RPMI7951 (cell line): ENCODE results near the gene RWDD1. TPM values are rescaled to one million over a fixed set of nuclear protein-coding genes. Genes with fewer than 3 reads are reported as not detected.

ENCODE experiments used
- DNase-seq: peaks from one replicate; pipeline ENCODE4 v3.0.0-alpha.2; 2012; ENCODE audit warnings: low read depth
- total RNA-seq: library from RNA; depleted of rRNA; stranded (reverse); fragments of >200 nt; shearing (Covaris generic); gene quantifications from 2 replicates; pipeline ENCODE4 v1.2.3, GENCODE V29; 2014; rRNA removed

The RWDD1 gene, protein sequence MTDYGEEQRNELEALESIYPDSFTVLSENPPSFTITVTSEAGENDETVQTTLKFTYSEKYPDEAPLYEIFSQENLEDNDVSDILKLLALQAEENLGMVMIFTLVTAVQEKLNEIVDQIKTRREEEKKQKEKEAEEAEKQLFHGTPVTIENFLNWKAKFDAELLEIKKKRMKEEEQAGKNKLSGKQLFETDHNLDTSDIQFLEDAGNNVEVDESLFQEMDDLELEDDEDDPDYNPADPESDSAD
- total RNA-seq: 41.9 and 54.5 TPM in 2 replicates

DNA sequence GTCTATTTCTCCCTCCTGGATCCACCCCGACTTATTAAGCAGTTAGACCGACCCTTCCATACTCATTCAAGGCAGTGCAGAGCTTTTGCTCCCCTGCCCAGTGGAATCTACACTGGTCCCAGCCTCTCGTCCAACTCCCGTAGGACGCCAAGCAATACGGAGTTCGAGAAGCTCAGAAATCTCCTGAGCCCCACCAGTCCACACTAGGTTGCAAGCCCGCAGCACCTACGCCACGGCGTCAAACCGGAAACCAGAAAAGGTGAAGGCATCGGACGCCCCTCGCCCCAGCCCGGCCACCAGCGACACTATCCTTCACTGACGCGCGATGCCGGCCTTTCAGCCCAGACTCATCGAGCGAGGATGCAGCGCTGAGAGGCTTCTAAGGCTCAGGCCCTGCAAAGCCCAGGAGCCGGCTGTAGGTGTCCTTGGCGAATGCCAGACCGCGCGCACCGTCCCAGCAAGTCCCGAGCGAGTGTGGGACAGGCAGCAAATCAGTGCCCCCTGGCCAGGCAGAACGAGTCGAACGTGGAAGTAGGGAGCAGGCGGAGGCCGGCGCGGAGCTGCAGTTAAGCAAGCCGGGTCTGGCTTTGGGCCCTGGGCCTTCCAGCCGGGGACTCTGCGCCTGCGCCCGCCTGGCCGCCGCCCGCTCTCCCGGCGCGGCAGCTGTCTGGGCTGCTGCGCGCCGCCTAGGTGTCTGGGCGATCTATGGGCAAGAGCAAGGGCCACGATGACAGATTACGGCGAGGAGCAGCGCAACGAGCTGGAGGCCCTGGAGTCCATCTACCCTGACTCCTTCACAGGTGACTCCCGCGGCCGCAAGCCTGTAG lies at the start of gene RWDD1:
RWDD1 (plus strand) TSS at position 649 of the 827 bp plus-strand sequence; CDS start at position 728, 79 bp downstream.
- peak; percentile 99 for DNase-seq

DNA sequence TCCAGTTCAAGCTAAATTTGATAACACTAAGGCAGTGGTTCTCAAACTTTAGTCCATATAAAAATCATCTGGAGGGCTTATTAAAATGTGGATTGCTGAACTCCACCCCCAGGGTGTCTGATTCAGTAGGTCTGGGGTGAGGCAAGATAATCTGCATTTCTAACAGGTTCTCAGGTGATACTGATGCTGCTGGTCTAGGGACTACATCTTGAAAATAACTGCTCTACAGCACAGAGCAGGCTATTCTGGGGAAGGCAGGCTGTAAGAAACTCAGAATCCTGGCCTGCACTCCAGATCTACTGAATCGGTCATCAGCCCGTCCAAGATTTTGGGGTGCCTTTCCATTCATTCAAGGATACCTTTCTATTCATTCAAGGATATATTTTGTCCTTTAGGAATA lies 48.4 kb upstream of the RWDD1 start:
- DNase-seq: no peak

DNA sequence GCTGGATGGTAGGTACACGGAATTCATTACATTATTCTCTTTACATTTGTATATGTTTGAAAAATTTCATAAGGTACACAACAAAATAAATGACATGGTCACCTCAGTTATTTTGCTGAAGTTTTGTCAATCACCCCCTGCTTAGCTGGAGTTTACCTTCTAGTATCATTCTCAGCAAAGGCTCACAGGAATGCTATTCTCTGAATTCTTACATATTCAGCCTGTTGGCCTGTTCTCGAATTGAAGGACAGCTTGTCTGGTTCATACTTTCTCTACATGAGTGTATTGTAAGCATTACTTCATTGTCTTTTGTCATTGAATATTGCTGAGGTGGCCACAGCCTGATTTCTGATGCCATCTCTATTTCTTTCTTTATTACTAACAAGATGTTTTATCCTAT lies 47.1 kb upstream of the RWDD1 start:
- no peak for DNase-seq

DNA sequence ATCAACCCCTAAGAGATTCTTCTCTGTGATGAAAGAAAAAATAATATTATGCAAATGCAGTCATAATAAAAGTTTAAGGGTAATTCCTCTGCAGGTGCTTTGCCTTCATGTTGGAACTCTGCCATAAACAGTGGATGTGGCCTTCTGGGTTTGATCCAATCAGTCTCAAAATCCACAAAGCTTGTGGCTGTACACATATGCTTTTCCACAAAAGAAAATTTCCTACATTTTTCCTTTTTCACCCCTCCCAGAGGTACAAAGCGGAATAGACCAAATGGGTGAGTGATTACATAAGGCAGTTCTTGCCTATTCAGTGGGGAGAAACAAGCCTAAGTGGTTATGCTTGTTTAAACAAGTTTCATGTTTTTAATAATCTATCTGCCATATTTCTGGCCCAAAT lies 43.2 kb upstream of the RWDD1 start:
- DNase-seq: no peak

DNA sequence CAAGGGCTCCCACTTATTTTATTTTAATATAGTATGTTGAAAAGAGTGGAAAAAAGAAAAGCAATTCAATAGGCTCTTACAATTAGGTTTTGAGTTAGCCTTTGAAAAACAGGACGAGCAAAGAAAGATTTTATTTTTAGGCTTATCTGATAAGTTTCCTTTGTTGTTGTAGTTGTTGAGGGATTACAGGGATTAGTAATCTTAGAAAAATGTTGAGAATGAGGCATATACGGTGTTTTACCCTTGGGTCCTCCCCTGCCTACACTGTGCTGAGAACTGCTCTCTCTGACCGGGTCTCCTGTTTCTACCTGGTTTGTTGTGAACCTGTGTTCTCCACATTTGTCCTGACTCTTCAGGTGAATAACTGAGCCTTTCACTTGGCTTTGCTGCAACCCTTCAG lies 42.5 kb upstream of the RWDD1 start:
- DNase-seq: peak; percentile 40

DNA sequence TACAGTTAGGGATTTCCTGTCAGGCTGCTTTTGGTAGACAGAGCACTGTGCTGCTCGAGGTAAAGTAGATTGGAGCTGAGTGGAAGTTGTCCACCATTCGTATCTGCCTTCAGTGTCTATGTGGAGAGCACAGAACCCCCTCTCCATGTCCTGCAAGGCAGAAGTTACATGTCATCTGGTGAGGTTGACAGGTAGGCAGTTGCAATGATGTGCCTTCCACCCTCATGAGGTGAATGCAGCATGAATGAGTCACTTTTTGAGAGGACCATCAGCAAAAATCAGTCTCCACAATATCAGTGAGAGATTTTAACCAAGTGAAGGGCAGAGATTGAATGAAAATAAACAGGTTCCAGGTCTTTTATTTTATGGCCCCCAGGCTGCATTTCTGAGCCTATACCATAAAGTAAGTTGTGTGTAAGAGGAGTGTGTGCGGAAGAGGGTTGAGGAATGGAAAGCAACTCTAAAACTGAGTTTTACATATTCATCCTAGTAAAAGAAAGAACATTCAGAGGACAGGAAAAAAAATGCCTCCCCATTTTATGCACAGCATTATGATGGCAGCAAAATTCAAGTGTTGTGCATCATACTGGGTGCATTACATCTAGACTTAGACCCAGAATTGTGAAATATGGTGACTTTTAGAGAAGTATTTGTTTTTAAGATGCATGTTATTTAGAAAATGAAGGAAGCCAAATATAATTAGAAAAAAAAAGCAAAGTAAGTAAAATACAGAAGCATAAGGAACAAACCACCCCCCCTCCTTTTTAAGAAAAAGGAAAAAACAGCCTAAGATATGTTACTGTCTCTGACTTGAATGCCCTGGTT lies 41.6 kb upstream of the RWDD1 start:
- no peak for DNase-seq

DNA sequence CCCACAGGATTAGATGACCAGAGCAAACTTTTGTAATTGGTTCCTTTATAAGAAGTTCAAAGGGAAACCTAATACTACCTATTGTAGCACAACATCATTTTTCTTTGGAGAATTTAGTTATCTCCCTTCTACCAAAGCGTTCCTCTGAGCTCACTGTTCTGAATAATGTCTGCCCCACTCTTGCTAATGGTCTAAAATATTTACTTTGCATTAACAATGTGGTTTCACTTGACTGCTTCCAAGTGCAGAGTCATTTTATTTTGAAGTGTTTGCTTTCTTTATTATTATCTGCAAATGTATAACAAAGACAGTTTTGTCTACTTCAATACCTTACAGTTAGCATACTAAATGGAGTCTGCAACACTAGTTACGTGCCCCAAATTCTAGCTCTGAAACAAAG lies 40.9 kb upstream of the RWDD1 start:
- DNase-seq: no peak

DNA sequence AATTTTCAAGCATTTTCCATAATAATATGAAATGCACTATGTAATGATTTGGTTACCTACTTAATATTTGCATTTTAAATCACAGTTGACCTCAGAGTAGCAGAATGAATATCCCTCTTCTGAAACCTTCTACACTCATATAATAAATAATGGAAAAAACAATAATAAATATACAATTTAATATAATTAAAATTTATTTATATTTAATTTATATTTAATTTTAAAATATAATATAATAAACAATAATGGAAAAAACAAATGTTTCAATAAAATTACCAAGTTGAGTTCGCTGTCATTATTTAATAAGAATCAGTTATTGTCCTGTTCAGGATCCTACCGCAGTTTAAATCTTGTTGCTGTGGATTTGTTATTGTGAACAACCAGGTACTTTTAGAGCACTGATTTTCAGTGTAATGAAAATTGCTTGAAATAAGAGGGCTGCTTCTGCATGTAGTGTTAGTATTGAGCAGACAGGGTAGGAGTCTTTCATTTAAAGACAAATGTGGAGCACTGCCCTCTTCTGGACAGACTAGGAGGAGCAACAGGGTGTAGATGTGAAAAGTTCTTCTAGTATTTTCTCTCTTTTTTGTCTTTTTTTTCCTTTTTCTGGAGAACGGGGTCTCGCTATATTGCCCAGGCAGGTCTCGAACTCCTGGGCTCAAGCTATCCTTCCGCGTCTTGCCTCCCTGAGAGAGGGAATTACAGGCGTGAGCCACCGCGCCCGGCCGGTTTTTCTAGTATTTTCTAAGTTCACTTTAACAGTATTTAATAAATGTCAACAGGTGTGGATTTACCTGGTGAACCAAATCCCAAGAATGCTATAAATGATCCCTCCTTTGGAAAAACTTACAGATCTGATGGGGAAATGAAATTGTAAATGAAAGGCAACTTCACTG lies 39.4 kb upstream of the RWDD1 start:
- DNase-seq: peak; percentile 68

DNA sequence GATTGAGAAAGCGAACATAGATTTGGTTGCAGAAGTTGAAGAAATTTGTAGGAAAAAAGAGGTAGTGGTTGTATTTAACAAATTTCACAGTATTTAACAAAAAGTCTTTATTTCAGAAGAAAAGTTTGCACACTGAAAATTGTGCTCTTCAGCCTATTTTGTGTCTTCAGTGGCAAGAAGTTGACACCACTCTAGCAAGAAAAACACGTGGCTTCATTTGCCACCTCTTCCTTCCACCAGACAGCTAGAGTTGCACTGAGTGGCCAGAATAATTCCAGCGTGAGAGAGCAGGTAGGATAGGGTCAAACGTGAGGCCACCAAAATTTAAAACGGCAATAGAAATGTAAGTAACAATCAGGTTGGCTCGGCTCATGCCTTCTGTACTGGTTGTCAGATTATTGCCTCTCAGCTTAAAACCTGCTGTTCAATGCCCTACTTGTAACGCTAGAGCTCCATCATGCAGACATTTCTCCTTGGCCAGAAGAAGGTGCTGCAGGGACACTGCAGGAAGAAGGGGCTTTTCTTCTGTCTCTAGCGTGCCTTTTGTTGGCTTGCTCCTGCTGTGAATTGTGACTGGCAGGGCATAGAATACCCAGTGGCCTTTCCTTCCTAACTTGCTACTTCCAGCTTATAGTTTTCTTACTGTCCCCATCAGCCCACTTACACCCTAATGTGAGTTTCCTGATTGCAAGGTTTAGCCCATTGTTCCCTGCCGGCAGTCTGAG lies 37.9 kb upstream of the RWDD1 start:
- DNase-seq: no peak

DNA sequence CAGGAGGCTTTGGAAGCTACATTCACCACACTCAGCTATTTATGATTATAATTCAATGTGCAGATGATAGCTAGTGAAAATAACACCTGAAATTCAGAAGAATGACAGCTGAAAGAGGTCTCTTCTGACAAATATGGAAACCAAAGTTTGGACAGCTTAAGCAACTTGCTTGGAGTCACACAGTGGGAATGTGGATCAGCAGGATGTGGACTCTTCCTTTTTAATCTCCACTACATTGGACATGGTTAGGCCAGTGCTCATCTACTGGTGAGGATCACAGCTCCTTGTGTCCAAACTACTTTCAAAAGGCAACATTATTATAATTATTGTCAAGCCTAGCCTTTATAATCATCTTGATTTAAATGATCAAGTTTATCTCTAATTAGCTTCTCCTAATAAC lies 36.2 kb upstream of the RWDD1 start:
- DNase-seq: no peak

DNA sequence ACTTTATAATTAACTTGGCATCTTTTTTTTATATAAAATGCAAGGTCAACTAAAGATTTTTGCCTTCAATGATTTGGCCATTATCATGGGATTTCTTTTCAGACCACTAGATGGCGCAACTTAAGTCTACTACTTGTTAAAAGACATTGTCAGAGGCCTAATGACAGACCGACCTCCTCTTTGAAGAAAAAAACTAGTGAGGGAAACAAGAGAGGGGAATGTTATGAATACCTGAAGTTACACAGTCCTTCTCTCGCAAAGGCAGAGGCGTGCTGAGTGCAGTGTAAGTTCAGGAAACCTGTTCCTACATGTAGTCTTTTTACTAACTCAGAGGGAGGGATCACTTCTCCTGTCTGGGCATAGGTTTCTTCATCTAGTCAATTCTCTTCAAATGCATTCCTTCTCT lies 35.1 kb upstream of the RWDD1 start:
- DNase-seq: peak; percentile 67

DNA sequence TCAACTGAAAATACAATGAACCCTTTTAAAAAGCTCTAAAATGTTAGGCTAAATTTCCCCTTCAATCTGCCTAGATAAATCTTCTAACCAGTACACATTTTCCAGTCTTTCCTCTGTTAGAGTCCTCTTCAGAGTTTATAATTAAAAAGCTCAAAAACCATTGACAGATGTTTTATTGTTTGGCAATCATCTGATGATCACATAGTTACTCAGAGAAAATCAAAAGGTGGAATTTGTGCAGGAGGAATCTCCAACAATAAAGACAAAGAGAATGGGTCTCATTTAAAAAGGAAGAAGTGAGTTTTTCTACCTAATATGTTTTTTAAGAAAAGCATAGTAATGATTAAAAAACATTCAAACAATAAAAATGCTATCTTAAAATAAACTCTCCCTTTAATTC lies 28.9 kb upstream of the RWDD1 start:
- no peak for DNase-seq

DNA sequence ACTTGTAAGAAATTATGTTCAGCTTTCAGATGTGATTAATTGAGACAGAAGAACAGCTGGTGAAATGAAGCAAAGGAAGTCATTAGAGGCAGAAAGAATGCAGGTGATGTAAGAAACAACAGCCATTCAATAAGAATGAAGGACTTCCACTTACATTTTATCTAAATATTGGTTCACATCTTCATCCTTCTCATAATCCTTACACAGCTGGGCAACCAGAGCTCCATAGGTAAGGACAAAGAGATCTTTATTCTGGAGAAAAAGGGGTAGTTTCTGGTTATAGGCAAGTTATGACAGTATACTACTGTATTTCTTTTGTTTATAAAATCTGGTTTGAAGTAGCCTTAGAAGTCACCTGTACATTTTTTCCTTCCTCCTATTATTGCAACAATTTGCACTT lies 28.2 kb upstream of the RWDD1 start:
- no peak for DNase-seq

DNA sequence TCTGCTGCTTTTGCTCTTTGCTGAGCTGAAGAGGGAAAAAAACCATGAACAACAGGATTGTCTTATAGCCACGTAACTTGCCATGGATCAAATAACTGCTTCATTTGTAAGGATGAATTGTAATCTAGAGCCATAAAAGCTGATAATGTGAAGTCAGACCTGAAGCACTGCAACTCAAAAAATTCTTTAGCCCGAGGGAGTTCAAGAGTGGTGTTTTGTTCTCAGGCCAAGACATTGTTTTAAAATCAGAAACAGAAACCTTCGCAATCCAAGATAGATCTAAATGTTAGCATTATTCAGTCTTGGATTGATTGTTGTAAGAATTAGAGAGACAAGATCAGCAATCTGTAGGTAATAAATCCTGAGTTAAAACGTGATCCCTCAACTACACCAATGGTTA lies 25.7 kb upstream of the RWDD1 start, which contains the start of gene TRAPPC3L:
TRAPPC3L (minus strand) TSS at position 34 of the 400 bp plus-strand sequence. CDS start 170 bp downstream, outside the sequence.
- DNase-seq: no peak

DNA sequence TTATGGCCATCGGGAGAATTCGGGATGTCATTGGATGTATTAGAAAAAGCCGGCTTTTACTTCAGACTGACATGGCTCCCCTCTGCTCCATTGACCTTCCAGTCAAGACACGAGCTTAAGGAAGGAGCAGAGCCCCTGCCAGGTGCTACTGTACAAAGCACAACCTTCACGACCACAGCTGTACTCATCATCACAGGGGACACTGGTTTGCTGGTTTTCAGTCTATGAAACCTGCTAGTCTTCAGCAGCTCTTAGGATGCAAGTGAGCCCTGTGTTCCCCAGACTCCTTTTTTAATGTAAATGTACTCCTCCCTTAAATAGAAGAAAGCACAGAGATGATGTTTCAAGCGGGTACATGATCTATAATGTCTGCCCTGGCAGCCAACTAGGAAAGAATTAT lies 23.9 kb upstream of the RWDD1 start:
- DNase-seq: no peak

DNA sequence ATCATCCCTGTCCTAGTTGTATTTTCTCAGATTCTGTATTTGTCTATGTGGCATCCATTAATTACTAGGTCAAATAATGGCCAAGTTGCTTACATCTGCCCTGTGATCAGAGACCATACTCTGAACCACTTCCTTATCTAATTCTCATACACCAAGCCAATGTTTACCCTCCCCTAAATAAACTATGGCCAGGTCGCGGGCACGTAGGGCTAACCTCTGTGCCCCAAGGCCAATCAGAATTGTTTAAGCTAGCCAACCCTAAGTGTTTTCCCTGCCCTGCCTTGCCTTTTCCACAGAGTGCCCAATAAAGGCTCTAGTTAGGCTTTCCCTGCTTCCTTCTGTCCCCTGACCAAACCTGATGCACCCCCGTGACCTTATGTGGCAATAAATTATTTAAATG lies 20.5 kb upstream of the RWDD1 start:
- no peak for DNase-seq

DNA sequence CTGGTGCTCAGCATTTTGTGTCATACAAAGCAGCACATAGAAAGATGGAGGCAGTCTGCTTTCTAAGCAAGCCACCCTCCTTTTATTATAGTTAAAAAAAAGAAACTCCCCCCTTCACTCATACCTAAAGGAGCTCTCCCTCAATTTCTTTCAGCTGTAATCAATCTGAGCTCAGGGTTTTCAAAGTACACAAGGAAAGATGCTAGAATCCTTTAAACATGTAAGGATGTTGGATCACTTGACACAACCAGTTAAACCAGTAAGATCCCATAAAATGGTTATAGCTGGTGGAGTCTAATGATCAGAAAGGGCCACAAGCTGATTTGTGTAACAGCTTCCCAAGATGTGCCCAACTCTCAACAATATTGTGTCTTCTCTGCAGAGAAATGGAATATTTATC lies 17.9 kb upstream of the RWDD1 start, which contains the start of gene CALHM4:
CALHM4 (plus strand) TSS at position 301 of the 400 bp plus-strand sequence; CDS start at position 344, 43 bp downstream.
- no peak for DNase-seq

DNA sequence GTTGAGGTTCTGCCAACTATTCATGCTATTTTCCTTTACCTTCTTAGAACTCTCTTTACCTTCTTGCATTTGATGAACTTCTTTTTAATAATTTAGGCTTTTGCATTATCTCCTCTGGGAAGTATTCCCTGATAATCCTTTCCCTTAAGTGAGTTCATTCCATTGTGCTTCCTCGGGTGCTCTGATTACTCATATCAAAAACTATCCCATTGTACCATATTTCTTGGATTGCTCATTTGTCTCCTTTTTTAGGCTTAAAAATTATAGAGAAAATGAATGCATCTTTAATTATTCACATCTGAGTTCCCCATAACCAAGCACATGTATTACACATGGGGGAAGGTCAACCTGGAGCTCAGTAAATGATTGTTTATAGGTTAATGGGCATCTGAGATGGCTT lies 15.2 kb upstream of the RWDD1 start:
- DNase-seq: peak; percentile 55

DNA sequence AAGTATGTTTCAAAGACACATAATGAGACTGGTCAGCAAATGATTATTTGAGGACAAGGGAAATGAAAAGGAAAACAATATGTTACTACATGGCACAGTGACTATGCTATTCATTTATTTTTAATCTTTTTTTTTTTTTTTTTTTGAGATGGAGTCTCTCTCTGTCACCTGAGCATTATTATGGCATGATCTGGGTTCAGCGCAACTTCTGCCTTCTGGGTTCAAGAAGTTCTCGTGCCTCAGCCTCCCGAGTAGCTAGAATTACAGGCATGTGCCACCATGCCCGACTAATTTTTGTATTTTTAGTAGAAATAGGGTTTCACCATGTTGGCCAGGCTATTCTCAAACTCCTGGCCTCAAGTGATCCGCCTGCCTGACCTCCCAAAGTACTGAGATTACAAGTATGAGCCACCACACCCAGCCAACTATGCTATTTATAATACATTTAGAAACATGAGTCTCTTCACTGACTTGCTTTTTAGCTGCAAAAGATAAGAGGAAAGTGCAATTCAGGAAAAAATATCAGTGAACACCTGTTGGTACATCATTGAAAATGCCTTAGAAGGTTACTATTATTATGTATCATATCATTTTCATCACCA lies 14.4 kb upstream of the RWDD1 start:
- DNase-seq: no peak

DNA sequence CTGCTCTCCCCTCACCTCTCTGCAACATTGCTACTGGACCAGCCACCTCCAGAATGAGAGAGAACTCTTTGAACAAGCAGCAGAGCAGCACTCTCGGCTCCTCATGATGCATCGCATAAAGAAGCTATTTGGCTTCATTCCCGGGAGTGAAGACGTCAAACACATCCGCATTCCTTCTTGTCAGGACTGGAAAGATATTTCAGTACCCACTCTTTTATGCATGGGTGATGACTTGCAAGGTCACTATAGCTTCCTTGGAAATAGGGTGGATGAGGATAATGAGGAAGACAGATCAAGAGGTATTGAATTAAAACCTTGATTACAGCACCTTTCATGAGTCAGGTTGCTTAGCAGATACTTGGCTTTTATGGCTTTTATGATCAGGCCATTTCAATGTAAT lies 13.4 kb upstream of the RWDD1 start:
- peak; percentile 94 for DNase-seq
